GM19043 (cell line): ENCODE data around the gene CORO6.

ENCODE experiments used
- ATAC-seq: cut with Tn5 transposase; IDR thresholded peaks from one replicate; pipeline ENCODE4 v1.9.1; 2021; ENCODE audit warnings: low read depth; ENCODE audit not compliant: unreplicated experiment

The CORO6 gene

DNA sequence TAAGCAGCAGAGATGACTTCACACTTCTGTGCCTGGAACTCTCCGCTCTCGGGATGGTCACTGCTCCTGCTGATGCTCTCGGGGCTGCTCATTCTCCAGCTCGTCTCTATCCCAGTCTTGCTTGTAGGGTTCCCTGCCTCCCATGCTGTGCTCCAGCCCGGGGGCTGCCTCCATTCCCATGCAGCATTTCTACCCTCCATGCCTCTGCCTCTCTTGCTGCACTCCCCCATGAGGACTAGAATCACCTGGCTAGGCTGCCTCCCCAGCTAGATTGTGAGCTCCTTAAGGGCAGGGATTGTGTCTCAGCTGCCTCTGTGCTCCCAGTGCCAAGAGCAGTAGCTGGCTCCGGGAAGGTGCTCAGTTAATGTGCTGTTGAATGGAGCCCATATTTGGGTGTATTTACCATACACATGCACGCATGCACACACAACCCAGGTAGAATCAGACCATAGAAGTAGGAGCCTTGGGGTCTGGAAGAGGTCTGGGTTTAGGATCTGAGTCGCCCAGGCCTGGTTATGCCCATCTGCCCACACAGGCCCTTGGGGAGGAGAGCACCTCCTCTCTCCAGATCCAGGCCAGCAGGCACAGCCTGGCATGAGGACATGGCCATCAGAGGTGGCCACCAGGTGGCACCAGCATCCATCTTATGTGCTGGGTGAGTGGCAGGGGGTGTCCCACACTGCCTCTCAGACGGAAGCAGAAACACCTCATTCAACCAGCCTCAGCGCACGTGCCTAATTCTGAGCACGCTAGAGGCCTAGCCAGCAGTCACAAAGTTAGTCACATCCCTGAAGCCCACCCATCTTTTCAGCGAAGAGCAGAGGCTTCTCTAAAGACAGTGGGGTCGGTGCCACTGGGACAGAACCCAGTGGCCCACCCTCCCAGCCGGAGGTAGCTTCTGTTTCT is 42.6 kb downstream of the CORO6 start:
- peak; percentile 80 for ATAC-seq

DNA sequence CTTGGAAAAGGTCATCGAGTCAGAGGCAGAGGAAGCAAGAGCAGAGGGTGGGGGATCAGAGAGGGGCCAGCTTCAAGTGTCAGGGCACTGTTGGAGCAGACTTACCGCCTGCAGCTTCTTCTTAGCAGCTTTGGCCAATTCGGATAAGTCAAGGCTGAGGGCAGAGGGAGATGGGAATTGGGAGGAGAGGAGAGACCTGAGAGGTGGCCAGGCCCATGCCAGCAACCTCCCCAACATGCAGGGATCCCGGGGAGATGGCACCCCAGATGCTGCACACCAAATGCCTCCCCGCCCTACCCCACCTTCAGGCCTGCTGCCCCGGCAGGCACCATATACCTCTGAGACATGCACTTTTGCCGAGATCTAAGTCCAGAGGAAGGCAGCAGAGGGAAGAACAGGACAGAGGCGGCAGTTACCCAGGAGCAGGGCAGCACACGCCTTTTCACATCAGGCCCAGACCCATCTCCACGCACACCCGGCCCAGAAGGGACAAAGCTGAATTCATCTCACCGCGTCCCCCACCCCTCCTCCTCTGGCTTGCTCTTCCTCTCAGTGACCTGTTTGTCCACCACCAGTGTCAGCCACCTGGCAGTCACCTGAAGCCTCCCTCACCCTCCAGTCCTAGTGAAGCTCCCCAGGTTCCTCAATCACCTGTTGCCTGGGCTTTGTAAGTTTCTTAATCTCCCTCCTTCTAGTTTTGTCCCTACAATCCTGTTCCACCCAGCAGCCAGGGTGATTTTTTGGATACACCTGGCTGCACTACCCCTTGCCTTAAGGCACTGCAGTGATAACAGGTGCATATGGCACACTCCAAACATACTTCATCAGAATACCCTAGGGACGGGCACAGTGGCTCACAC is 43.9 kb downstream of the CORO6 start:
- no peak for ATAC-seq

DNA sequence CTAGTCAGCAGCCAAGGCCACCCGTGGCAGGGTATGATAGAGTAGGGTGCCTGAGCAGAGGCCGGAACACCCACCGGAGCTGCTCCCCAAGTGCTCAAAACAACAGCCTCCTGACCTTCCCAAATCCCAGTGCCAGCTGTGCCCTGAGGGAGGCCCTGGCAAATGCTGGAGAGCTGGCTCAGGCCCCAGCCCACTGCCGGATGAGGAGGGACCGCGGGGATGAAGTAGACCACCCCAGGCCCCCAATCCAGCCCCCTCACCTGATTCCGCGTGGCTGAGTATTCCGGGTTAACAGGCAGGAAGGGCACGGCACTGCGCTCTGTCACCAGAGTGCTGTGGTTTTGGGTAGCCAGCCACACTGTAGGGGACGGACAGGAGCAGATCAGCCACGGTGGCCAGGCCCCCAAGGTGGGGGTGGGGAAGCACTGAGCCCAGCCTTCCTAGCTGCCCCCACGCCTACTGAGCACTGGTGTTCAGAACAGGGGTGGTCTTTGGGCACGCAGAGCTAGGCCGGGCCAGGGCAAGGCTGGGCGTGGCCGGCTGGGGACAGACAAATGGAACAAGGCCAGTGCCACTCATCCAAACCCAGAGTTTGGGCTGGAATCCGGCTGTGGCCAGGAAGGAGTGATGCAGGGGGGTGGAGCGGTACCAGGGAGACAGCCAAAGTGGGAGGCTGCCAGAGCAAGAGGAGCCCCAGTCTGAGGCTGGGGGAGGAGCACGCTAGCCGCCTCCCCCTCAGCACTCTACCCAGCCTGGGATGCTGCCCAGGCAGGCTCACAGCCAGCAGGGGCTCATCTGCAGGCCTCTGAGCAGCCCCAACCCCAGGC is 45.1 kb downstream of the CORO6 start:
- no peak for ATAC-seq

DNA sequence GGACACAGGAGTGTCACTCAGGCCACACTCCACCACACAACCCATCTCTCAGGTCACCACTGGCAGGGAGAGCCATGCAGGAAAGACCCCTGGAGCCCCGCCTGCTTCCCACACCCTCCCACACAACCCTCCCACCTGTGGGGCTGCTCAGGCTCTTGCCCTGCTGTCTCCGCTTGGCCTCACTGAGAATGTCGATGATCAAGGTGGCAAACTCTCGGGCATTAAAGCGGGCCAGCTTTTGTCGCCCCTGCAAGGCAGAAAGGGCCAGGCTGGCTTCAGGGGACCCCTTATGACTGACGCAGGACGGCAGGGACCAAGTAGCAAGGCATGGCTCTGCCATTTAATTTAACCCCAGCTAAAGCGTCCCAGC is 45.7 kb downstream of the CORO6 start:
- ATAC-seq, result no peak

DNA sequence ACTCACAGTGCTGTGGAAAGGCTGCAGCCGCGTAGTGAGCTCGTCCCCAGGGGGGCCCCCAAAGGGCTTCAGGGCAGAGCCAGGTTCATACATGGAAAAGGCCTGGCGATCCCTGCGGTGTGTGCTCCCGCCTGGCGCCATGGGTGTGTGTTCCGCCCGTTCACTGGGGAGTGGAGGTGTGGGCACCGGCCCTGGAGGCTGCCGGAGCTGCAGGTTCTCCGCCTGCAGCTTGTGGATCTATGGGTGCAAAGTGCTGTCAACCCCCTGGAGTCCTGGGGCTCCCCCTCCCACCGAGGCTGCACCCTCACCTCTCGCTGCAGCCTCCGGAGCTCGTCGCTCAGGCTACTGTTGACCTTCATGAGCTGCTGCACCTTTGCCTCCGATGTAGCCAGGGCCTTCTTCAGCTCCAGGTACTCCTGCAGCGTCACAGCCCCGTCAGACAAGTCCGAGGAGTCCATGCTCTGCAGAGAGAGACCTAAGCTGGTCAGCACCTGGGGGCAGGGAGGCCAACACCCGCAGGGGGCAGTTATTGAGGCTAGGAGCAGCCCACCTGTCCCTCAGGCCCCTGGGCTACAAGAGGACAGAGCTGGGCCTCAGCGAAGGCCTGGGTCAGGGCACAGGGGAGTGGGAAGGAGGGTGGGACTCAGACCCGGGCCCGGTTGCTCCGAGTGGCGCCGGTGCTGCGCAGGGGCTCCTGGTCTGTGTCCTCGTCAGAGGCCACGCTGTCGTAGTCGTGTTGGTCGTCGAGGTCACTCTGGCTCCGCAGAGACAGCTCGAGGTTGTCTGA is 46.3 kb downstream of the CORO6 start:
- ATAC-seq, result no peak

DNA sequence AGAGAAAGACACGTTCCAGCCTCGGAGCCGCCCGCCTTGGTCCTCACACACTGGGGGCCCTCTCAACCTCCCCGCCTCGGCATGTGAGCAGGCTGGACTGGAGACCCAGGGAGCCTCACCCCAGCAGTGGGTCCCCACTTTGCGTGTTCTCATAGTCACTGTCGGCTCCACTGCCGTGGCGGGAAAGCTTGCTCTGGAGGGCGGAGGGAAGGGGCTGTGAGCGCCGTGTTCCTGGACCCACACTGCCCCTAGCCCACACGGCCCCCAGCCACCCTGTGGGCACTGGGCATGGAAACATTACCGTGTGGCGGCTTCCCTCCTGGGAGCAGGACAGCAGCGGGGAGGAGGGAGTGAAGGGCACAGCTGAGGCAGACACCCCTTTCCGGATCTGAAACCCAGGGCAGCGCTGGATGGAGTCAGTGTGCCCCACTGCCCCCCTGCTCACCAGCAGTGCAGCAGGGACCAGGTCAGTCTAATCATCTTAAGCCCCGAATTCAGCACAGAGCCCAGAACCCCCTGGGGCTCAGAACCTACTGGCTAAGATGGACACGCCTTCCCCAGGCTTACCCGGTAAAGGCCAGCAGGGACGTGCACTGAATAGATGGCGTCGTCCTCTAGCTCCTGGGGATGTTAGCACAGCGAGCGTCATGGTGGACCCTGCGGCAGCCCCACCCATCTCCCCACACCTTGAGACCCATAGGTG is 47.0 kb downstream of the CORO6 start:
- no peak for ATAC-seq

DNA sequence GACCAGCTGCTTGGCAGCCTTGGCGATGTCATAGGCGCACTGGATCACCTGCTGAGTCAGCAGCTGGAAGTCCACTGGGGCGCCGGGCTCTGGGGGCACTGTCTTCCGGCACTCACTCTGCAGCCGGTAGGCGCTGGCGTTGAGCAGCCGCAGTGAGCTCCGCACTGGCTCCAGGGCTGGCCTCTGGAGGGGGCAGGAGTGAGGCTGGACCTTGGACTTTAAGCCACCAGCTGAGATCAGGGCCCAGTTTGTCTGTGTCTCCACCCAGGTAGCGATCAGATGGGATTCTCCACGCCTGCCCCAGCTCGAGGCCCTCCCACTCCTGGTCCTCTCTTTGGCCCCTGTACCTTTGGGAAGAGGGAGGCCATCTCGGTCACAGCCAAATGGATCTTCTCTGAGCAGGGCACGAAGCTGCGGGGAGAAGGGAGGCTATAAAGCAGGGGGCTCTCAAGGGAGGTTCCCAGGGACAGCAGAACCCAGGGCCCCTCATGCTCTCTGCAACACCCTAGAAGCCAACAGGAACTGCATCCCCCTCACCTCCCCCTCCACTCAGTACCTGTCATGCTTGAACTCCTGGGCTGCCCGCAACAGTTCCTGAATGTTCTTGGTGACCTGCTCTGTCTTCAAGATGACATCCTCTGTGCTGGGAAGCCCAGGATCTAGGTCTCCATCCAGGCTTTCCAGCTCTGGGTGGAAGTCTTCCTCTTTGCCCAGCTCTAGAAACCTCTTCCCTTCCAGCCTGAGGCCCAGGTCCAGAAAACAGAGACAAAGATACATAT is 47.8 kb downstream of the CORO6 start:
- no peak for ATAC-seq

DNA sequence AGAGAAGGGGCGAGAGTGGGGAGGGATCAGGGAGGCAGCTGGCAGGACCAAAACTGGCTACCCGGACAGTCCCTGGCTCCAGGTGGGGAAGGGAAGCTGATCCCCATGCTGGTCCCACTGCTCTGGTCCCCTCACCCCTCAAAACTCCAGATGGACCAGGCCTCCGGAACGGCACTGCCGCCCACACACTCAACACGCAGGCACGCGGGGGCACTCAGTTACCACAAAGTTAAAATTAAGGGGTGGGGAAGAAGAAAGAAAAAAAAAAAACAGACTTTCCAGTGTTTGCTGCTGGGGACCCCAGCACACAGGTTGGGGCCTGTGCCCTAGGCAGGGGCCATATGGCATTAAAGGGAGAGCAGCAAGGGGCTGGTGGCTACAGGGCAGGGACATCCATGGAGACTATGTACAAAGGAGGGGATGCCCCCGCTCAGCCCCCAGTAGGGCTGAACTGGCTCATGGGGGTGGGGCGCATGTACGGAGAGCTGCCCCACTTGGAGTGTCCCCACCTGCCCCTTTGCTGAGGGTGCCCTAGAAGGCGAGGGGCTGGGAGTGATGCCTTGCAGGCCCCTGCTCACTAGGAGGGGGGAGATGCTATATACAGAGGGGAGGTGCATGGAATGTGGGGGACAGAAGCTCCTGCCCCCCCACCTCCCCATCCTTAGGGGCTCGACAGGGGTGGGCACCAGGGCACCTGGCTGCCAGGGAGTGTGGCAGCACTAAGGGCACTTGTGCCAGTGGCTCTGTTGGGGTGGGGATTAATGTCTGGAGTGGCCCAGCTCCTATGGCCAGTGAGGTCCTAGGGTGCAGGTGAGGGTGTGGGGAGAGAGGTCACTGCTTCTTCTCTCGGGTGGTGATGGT is 48.6 kb downstream of the CORO6 start:
- no peak for ATAC-seq

DNA sequence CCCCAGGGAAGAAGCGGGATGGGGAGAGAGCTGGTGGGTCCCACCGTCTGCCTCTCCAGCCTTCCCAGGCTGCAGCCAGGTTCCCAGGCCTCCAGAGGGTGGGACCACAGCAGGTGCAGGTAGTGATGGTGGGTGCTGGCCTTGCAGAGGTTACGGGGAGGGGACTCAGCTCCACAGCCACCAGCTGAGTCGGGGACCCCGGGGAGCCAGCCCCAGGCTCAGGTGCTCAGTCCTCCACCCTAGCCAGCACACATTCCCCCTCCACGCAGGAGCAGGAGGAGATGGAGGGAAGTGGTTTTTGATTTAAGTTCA is 49.2 kb downstream of the CORO6 start:
- ATAC-seq, result no peak

DNA sequence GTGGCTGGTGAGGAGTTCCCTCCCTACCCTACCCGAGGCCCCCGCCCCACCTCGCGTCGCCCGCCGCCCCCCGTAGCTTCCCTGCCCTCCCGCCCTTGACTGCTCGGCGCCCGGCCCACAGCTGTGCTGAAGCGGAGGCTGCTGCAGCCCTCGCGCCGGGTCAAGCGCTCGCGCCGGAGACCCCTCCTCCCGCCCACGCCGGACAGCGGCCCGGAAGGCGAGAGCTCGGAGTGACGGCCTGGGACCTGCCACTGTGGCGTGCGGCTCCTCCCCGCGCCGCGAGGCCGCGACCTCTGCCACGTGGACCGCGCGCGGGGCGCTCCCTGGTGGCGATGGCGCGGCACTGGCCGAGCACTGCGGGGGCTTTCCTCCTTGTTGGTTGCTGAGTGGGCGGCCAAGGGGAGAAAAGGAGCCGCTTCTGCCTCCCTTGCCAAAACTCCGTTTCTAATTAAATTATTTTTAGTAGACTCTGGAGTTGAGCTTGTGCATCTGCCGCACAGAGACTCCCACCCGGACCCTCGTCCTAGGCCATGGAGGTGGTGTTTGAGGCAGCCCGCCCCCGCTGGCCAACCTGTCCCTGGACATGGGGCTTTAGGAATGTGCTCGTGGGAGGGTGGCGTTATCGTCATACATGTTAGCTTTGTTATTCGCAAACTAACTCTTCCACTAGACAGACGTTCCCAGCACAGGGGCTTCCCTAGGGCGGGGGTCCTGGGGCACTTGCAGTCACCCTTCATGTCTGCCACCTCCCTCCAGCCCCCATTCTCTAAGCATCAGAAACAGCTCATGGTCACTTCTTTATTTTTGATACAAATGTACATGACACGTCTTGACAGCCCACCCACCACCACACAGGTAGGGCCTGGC is 49.8 kb downstream of the CORO6 start:
- ATAC-seq, result no peak

DNA sequence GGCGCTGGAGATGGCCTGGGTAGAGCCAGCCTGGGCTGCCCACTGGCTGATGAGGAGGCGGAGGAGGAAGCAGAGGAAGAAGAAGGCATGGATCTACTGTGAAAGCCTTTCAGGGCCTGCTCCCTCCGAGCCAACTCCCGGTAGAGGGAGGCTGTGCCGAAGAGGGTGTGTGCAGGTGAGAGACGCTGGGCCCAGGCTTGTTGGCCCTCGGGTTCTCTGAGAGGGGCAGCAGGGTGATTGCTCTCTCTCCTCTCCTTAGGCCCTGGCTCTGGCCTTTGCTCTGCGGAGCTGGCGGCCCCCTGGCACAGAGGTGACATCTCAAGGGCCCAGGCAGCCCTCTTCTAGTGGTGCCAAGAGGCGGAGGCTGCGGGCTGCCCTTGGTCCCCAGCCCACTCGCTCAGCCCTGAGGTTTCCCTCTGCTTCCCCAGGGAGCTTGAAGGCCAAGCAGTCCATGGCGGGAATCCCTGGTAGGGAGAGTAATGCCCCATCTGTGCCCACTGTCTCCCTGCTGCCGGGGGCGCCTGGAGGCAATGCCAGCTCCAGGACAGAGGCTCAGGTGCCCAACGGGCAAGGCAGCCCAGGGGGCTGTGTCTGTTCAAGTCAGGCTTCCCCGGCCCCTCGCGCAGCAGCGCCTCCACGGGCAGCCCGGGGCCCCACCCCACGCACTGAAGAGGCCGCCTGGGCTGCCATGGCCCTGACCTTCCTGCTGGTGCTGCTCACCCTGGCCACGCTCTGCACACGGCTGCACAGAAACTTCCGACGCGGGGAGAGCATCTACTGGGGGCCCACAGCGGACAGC is 50.6 kb downstream of the CORO6 start:
- ATAC-seq, result no peak

DNA sequence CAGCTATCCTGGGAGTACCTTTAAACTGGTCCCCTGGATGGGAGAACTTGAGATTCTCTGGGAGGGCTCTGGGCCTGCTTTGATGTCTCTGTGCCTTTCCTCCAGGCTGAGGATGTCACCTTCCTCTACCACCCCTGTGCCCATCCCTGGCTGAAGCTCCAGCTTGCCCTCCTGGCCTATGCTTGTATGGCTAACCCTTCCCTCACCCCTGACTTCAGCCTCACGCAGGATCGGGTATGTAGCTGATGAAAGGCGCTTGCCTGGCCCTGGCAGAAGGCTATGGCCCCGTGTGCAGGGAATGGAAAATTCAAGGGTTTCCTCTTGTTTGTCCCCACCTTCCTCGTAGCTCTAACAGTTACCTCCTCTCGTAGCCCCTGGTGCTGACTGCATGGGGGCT is 51.2 kb downstream of the CORO6 start:
- no peak for ATAC-seq

DNA sequence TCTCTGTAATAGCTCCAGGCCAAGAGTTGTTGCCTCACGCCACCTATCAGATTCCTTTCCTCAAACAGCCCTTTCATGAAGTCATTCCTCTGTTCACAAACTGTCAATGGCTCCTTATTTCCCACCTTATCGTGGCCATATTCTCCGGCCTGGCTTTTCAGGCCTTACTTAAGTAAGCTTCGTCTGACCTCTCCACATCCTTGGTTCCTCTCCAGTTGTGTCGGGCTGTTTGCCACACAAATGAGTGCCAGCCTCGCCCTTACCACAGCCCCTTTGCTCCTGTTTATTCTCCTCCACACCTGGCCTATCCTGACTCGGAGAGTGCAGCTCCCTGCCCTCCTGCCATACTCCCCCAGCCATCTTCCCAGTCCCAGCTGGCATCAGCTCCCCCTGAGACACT is 52.2 kb downstream of the CORO6 start:
- no peak for ATAC-seq

DNA sequence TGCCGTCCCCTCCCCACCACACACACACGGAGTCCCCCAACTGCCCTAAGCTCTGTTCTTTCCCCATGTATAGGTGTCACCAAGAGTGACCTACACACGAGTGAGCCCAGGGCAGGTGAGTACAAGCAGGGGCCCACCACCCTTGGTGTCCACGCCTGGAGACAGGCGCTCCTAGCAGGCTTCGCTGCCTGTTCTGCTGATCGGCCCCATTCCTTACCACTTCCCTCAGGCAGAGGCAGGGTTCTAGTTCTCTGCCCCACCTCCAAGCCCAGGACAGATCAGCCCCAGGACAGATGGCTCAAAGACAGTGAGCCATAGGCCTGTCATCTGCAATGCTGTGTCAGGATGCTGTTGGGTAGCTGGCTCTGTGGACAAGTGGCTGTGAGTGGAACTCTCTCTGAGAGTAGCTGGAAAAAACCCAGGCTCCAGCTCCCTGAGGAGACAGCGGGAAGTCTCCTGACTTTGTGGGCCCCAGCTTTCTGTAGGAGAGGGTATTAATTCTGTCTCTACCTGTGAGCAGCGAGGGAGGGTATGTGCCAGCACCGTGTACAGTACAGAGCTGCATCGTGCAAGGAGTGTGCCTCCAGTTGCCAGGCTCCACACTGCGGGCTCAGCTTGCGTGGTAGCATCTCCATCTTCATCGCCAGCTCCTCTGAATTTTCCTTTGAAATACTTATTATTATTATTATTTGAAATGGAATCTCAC is 53.3 kb downstream of the CORO6 start:
- ATAC-seq, result no peak

DNA sequence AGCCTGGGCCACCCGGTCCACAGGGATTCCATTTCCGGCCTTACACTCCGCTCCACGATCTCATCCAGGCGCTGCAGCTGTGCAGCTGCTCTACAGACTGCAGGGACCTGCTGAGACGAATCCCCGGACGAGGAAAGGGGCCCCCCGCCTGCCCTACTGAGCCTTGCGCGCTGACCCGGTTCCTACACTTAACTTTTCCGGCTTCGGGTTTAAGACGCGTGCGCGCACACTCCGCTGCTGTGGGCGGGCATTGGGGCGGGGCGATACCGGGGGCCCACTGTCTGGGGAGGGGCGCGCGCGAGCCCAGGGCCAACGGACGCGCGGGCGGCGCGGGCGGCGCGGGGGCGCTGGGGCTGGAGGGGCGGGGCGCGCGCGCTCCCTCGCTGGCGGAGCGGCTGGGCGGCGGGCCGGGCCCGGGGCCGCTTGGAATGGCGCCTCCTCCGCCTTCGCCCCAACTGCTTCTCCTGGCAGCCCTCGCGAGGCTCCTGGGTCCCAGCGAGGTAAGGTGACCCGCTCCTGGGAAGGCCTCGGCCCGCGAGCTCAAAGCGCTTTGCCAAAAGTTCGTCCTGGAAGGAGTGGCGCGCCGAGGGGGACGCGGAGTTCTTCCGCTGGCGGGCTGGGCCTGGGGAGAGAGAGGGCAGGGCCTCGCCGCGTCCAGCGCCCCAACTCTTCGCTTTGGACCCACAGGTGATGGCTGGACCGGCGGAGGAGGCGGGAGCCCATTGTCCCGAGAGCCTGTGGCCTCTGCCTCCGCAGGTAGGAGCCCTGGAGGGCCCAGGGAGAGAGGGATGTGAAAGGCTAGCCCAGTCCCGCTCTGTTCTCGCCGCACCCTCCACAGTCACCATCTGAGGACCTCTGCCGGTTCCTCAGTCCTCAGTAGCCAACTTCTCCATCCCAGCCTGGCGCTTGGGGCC is 54.1 kb downstream of the CORO6 start, which contains the start of gene TP53I13:
Gene TP53I13, plus strand, starts transcription at position 371 of the 914 bp plus-strand sequence. Its CDS starts 58 bp downstream, at position 429.
- ATAC-seq, result peak; percentile 51
